Measurements from ENCODE around the gene PIK3AP1. TPM values are rescaled to one million over a fixed set of nuclear protein-coding genes. Genes with fewer than 3 reads are reported as not detected.

Gene PIK3AP1
- total and polyA plus RNA-seq, 10 of the 15 experiments (the other 5 are each of a cell fraction or from before 2014, with no cell fraction given) = 26.2 to 306 (median 119) TPM

GRCh38 chr10:96765406-96766240, 45.3 kb upstream of the PIK3AP1 start (continued):
- TF ChIP-seq ZZZ3 (IDR thresholded peaks at IDR 0.05; ENCODE audit: control insufficient read depth, insufficient read length, low read depth) (no peak), ETV6 (conservative IDR thresholded peaks at IDR 0.05 in 1 of 2, IDR thresholded peaks at IDR 0.05 in 1 of 2; ENCODE audit: borderline replicate concordance in 1 of 2, low read depth in 1 of 2) (no peak), POU2F2 (IDR thresholded peaks at IDR 0.05; ENCODE audit: borderline replicate concordance, low read depth, low read length) (no peak)
- TF ChIP-seq, protein P1, sequence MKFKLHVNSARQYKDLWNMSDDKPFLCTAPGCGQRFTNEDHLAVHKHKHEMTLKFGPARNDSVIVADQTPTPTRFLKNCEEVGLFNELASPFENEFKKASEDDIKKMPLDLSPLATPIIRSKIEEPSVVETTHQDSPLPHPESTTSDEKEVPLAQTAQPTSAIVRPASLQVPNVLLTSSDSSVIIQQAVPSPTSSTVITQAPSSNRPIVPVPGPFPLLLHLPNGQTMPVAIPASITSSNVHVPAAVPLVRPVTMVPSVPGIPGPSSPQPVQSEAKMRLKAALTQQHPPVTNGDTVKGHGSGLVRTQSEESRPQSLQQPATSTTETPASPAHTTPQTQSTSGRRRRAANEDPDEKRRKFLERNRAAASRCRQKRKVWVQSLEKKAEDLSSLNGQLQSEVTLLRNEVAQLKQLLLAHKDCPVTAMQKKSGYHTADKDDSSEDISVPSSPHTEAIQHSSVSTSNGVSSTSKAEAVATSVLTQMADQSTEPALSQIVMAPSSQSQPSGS (IDR thresholded peaks at IDR 0.05; ENCODE audit: low read length) = no peak

GRCh38 chr10:96764425-96765060, 44.2 kb upstream of the PIK3AP1 start:
- no peak for DNase-seq (ENCODE audit: low read depth, low spot score)
- ChIA-PET SMC1A (ENCODE audit: uncharacterized antibody, unreplicated experiment) (interaction anchor here (0.6 to 1.9 kb wide), 24 partner anchors 8 to 446 kb away, joined by 3 to 23 read pairs (median 4); no protein-coding TSS in a partner anchor), POLR2A (interaction anchor here (0.9 to 1.5 kb wide), 3 partner anchors 8 to 261 kb away, joined by 3 to 5 read pairs (median 4); no protein-coding TSS in a partner anchor), CTCF (interaction anchor here (0.6 to 3.1 kb wide), 25 partner anchors 9 to 446 kb away, joined by 3 to 34 read pairs (median 4); partner anchors contain the start of gene TLL2), RAD21 (ENCODE audit: unreplicated experiment) (interaction anchor here (0.6 to 3.2 kb wide), 16 partner anchors 8 to 264 kb away, joined by 3 to 15 read pairs (median 6); partner anchors contain the start of gene LCOR)
- intact Hi-C loops (cut with micrococcal nuclease; ENCODE audit: unreplicated experiment) (loop anchor here (1.0 kb wide), 2 partner anchors 66 to 261 kb away; no protein-coding TSS in a partner anchor), in situ Hi-C loops (cut with MboI) (loop anchor here (5.0 kb wide), 1 partner anchor 63 kb away; no protein-coding TSS in a partner anchor)
- Histone ChIP-seq H3K9me3 (replicated peaks; ENCODE audit: control insufficient read depth, insufficient read depth, low read length) (no peaks in the 10 kb centered on the region), H3K4me3 (no peak overlapping the region), H3K9ac (ENCODE audit: control insufficient read depth, insufficient read depth, low read length) (no peak overlapping the region), H3K36me3 (ENCODE audit: control insufficient read depth in 2 of 2, insufficient read depth in 2 of 2, low read length in 1 of 2) (no peaks in the 10 kb centered on the region), H3K4me2 (ENCODE audit: control insufficient read depth, insufficient read depth) (0 out of 2 replicates have a peak overlapping the region, but pooled peaks have one; percentile 41), H4K20me1 (ENCODE audit: control insufficient read depth, insufficient read depth) (no peaks in the 10 kb centered on the region), H3K4me1 (ENCODE audit: control insufficient read depth, insufficient read depth, low read length) (peaks cover 15% of the 10 kb centered on the region), H3K79me2 (ENCODE audit: control insufficient read depth, insufficient read depth, low read length) (no peaks in the 10 kb centered on the region), H3K27me3 (replicated peaks in 1 of 2; ENCODE audit: control insufficient read depth in 2 of 2, insufficient read depth in 2 of 2, low read length in 1 of 2) (no peaks in the 10 kb centered on the region), H3K27ac (ENCODE audit: control insufficient read depth, insufficient read depth) (no peak overlapping the region), H2AFZ (ENCODE audit: control insufficient read depth, low read depth, low read length) (no peak overlapping the region; the same call in 1 of the 2 replicates)
- BruUV-seq (replicated peaks) = no TSS peak
- 18% methylated on average over 4 of the region's 4 CpGs for WGBS (ENCODE audit: insufficient coverage, insufficient replicate concordance, low lambda C conversion rate, missing lambda C conversion rate)
- peak; percentile 84 for ATAC-seq
- FAIRE-seq = peak; percentile 91
- TF ChIP-seq MEF2B (IDR thresholded peaks at IDR 0.05; ENCODE audit: partially characterized antibody, poor library complexity, severe bottlenecking) (peak; percentile 42), NBN (IDR thresholded peaks at IDR 0.05) (0 out of 2 replicates have a peak, but pooled peaks have one; percentile 41), SKIL (IDR thresholded peaks at IDR 0.05; ENCODE audit: low read depth, poor library complexity, severe bottlenecking) (no peak), HDGF (IDR thresholded peaks at IDR 0.05) (no peak), BHLHE40 (IDR thresholded peaks at IDR 0.05; ENCODE audit: borderline replicate concordance in 1 of 2, low read depth in 2 of 2, low read length in 1 of 2) (peak in 1 of 2 experiments; percentile 28; a peak in 1 of 4 replicates)
- TF ChIP-seq, protein P2, sequence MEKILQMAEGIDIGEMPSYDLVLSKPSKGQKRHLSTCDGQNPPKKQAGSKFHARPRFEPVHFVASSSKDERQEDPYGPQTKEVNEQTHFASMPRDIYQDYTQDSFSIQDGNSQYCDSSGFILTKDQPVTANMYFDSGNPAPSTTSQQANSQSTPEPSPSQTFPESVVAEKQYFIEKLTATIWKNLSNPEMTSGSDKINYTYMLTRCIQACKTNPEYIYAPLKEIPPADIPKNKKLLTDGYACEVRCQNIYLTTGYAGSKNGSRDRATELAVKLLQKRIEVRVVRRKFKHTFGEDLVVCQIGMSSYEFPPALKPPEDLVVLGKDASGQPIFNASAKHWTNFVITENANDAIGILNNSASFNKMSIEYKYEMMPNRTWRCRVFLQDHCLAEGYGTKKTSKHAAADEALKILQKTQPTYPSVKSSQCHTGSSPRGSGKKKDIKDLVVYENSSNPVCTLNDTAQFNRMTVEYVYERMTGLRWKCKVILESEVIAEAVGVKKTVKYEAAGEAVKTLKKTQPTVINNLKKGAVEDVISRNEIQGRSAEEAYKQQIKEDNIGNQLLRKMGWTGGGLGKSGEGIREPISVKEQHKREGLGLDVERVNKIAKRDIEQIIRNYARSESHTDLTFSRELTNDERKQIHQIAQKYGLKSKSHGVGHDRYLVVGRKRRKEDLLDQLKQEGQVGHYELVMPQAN (conservative IDR thresholded peaks at IDR 0.05) = no peak

Data from GM12878 (cell line).